K562 (cell line): ENCODE data around the gene CDCP1. TPM values are rescaled to one million over a fixed set of nuclear protein-coding genes. Genes with fewer than 3 reads are reported as not detected.

Experiments used
- ATF7 ChIP-seq: fragments of 450-650 bp; IDR thresholded peaks from 2 replicates; pipeline ENCODE4 v1.7.1; 2014; ENCODE audit warnings: mild to moderate bottlenecking, moderate library complexity
- EHMT2 ChIP-seq: fragments of 450-650 bp; IDR thresholded peaks from 2 replicates; pipeline ENCODE4 v1.6.1; 2018; ENCODE audit warnings: antibody characterized with exemption
- ERF ChIP-seq: fragments of 450-650 bp; formaldehyde crosslinking; IDR thresholded peaks from 2 replicates; pipeline ENCODE4 v1.4.0; 2020; ENCODE audit warnings: mild to moderate bottlenecking, mixed read lengths
- ETV1 ChIP-seq: fragments of 450-650 bp; conservative IDR thresholded peaks from 2 replicates; pipeline ENCODE4 v1.6.1; 2016; ENCODE audit warnings: missing genetic modification characterization, control low read depth, low read depth, missing compliant biosample characterization
- GMEB1 ChIP-seq: fragments of 250-450 bp; sonication (Bioruptor Pico); IDR thresholded peaks from 2 replicates; pipeline ENCODE4 v1.4.0; 2020; ENCODE audit warnings: mild to moderate bottlenecking
- IRF9 ChIP-seq: fragments of 450-650 bp; IDR thresholded peaks from 2 replicates; pipeline ENCODE4 v1.6.1; 2016; ENCODE audit warnings: missing biosample characterization, missing genetic modification characterization
- JUND ChIP-seq, 2 experiments: IDR thresholded peaks; 2 replicates in 1 of 2; 3 replicates in 1 of 2; pipeline ENCODE4 v1.6.1; 2011; ENCODE audit warnings: borderline replicate concordance in 2 of 2, low read depth in 2 of 2, low read length in 2 of 2, improper control_type of control experiment in 1 of 2, missing biosample characterization in 1 of 2, missing genetic modification characterization in 1 of 2, missing genetic modification reagents in 1 of 2
- KLF1 ChIP-seq: fragments of 450-650 bp; IDR thresholded peaks from 2 replicates; pipeline ENCODE4 v1.6.1; 2016; ENCODE audit warnings: missing genetic modification characterization, missing compliant biosample characterization
- PTTG1 ChIP-seq: fragments of 450-650 bp; IDR thresholded peaks from 2 replicates; pipeline ENCODE4 v1.6.1; 2016; ENCODE audit warnings: low read depth, mild to moderate bottlenecking, missing genetic modification characterization, missing compliant biosample characterization
- TCF7L2 ChIP-seq: fragments of 150-350 bp; IDR thresholded peaks from 2 replicates; pipeline ENCODE4 v1.6.1; 2016; ENCODE audit warnings: low read depth, mild to moderate bottlenecking, low read length, moderate library complexity
- ZBTB40 ChIP-seq, 2 experiments: fragments of 450-650 bp in 1 of 2; sonication (generic) in 1 of 2; formaldehyde crosslinking in 1 of 2; IDR thresholded peaks; 2 replicates each; pipeline versions ENCODE4 v1.7.1 to v1.9.0; 2016 to 2022; ENCODE audit warnings: inconsistent platforms in 1 of 2, mild to moderate bottlenecking in 1 of 2, missing genetic modification reagents in 1 of 2
- ZBTB8A ChIP-seq: fragments of 450-650 bp; IDR thresholded peaks from 2 replicates; pipeline ENCODE4 v1.6.1; 2018; ENCODE audit warnings: mild to moderate bottlenecking, moderate library complexity; ENCODE audit not compliant: partially characterized antibody
- ZKSCAN8 ChIP-seq: fragments of 200-800 bp; sonication (Bioruptor generic); IDR thresholded peaks from 2 replicates; pipeline ENCODE4 v1.6.1; 2016; ENCODE audit warnings: missing genetic modification characterization, missing compliant biosample characterization
- ZNF589 ChIP-seq: fragments of 200-800 bp; sonication (Bioruptor generic); IDR thresholded peaks from 2 replicates; pipeline ENCODE4 v1.6.1; 2016; ENCODE audit warnings: low read depth, missing genetic modification characterization, missing compliant biosample characterization
- ZSCAN29 ChIP-seq: fragments of 450-650 bp; IDR thresholded peaks from 2 replicates; pipeline ENCODE4 v1.6.1; 2017
- polyA plus RNA-seq, 8 experiments: library from polyadenylated mRNA; depleted of rRNA in 4 of 8; stranded (reverse) in 5 of 8; unstranded in 3 of 8; fragments of >200 nt; fragmentation: Nextera tagmentation in 2 of 8; fragmentation: Illumina TruSeq in 1 of 8; extraction: Ambion mirVana in 2 of 8; extraction: Trizol in 1 of 8; gene quantifications; 2 replicates each; pipeline versions ENCODE4 v1.2.1 to v1.2.3, GENCODE V29; 2011 to 2014; ENCODE audit warnings: inconsistent platforms in 1 of 8, missing spikeins in 1 of 8
- total RNA-seq, 7 experiments: library from RNA; depleted of rRNA in 6 of 7; stranded (reverse); fragments of >200 nt in 6 of 7; fragmentation: Illumina TruSeq in 2 of 7; extraction: Trizol in 2 of 7; gene quantifications; 2 replicates each; pipeline versions ENCODE4 v1.2.1 to v1.2.3, GENCODE V29; 2011 to 2021; ENCODE audit warnings: low replicate concordance in 1 of 7

Gene CDCP1
- total and polyA plus RNA-seq, 9 of the 15 experiments (the other 6 are each of a cell fraction or from before 2014, with no cell fraction given) = 3.9 to 16.4 (median 5.2) TPM

GRCh38 chr3:45055411-45056143, 90.6 kb downstream of the CDCP1 start (continued):
- 0 out of 2 replicates have a peak, but pooled peaks have one; percentile 20 for TF ChIP-seq ZBTB40 (IDR thresholded peaks at IDR 0.05)
- no peak for TF ChIP-seq ZBTB40 (CRISPR knock-in tag; IDR thresholded peaks at IDR 0.05)
- no peak for TF ChIP-seq ZKSCAN8
- TF ChIP-seq ZSCAN29 = no peak
- peak; percentile 81 for TF ChIP-seq JUND (IDR thresholded peaks at IDR 0.05; ENCODE audit: borderline replicate concordance, low read depth, low read length)
- TF ChIP-seq JUND (tag; IDR thresholded peaks at IDR 0.05; ENCODE audit: borderline replicate concordance, low read depth, low read length) = no peak; the same call in 1 of the 3 replicates
- TF ChIP-seq ZNF589 (CRISPR knock-in tag) = peak; percentile 49; the same call in 1 of the 2 replicates
- TF ChIP-seq KLF1 (tag) = no peak
- TF ChIP-seq ZBTB8A = no peak
- 0 out of 2 replicates have a peak, but pooled peaks have one; percentile 22 for TF ChIP-seq IRF9 (tag)
- TF ChIP-seq EHMT2 = 0 out of 2 replicates have a peak, but pooled peaks have one; percentile 46
- TF ChIP-seq TCF7L2 = no peak
- peak; percentile 28; the same call in 1 of the 2 replicates for TF ChIP-seq ETV1
- TF ChIP-seq ERF (CRISPR knock-in tag) = no peak
- no peak for TF ChIP-seq GMEB1 (CRISPR knock-in tag)
- TF ChIP-seq ATF7 = no peak
- no peak; the same call in 1 of the 2 replicates for TF ChIP-seq PTTG1 (tag)
